AG09309 (cell line): Measurements from ENCODE around the gene FSD2.

Experiments
- DNase-seq: peaks from one replicate; pipeline ENCODE4 v3.0.0-alpha.2; 2010; ENCODE audit warnings: low read depth
- H3K4me3 ChIP-seq: 2 replicates; pipeline ENCODE4 v1.5.1; 2011; ENCODE audit warnings: mild to moderate bottlenecking, low read depth, low read length, moderate library complexity; ENCODE audit not compliant: control insufficient read depth
- TF ChIP-seq, protein P1 (sequence below): IDR thresholded peaks from 2 replicates; pipeline ENCODE4 v1.5.1; 2011; ENCODE audit warnings: mild to moderate bottlenecking, low read depth, low read length, inconsistent platforms; ENCODE audit not compliant: insufficient read depth, control insufficient read depth; ENCODE audit errors: missing control alignments

Gene FSD2

GRCh38 chr15:82840166-82840565 is 34.3 kb upstream of the FSD2 start:
- TF ChIP-seq, protein P1, sequence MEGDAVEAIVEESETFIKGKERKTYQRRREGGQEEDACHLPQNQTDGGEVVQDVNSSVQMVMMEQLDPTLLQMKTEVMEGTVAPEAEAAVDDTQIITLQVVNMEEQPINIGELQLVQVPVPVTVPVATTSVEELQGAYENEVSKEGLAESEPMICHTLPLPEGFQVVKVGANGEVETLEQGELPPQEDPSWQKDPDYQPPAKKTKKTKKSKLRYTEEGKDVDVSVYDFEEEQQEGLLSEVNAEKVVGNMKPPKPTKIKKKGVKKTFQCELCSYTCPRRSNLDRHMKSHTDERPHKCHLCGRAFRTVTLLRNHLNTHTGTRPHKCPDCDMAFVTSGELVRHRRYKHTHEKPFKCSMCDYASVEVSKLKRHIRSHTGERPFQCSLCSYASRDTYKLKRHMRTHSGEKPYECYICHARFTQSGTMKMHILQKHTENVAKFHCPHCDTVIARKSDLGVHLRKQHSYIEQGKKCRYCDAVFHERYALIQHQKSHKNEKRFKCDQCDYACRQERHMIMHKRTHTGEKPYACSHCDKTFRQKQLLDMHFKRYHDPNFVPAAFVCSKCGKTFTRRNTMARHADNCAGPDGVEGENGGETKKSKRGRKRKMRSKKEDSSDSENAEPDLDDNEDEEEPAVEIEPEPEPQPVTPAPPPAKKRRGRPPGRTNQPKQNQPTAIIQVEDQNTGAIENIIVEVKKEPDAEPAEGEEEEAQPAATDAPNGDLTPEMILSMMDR, result no peak
- H3K4me3 ChIP-seq, result no peak overlapping the region
- DNase-seq, result no peak

- TF ChIP-seq, protein P1, result no peak
- no peak overlapping the region for H3K4me3 ChIP-seq
Observed at GRCh38 chr15:82839136-82839535, 33.3 kb upstream of the FSD2 start.

GRCh38 chr15:82838096-82838735 is 32.3 kb upstream of the FSD2 start:
- no peak overlapping the region for H3K4me3 ChIP-seq
- TF ChIP-seq, protein P1, result no peak
- no peak for DNase-seq

More at GRCh38 chr15:82839136-82839535, 33.3 kb upstream of the FSD2 start:
- no peak for DNase-seq

- TF ChIP-seq, protein P1, result no peak
- no peak for DNase-seq
- H3K4me3 ChIP-seq, result no peak overlapping the region
Observed at GRCh38 chr15:82835391-82835917, 29.6 kb upstream of the FSD2 start.

- H3K4me3 ChIP-seq, result no peak overlapping the region
- TF ChIP-seq, protein P1, result no peak
- no peak for DNase-seq
Observed at GRCh38 chr15:82833362-82833682, 27.5 kb upstream of the FSD2 start.

DNA sequence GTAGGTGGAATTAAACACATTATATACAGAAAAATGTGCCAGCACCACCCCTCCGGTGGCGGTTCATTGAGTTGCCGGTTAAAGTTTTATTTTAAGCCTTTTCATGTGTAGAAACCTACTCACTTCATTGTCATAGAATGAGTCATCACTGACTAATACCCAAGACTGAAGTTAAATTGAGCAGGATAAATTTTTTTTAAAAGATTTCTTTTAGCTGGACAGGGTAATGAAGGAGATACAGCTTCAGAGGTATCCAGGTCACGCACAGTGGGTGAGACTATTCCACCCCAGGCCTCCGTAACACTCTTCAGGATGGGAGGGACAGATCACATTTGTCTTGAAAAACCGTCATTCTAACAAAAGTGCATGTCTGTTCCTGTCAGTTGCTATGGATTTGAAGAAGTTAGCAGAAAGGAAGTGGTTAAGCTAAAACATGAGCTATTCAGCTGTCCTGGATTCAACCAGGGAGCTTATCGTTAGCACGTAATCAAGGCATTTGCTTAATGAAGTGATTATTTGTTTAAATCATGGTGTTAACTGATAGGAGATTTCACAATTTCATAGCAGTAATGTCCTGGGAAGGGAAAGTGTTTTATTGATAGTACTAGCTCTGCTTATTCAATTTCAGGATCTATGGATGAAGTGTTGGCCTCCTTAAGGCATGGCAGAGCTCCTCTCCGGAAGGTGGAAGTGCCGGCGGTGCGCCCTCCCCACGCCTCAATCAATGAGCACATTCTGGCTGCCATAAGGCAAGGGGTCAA is 26.9 kb upstream of the FSD2 start:
- TF ChIP-seq, protein P1, result peak; percentile 12
- DNase-seq, result peak; percentile 58
- H3K4me3 ChIP-seq, result no peak overlapping the region
